ENCODE results near the gene SRPK1. TPM values are rescaled to one million over a fixed set of nuclear protein-coding genes. Genes with fewer than 3 reads are reported as not detected.

Gene SRPK1
- polyA plus RNA-seq, 1 donor: 50.9 TPM

- Histone ChIP-seq H3K4me1 (ENCODE audit: control insufficient read depth, insufficient read depth, low read length) (no peaks in the 10 kb centered on the region), H3K27me3 (ENCODE audit: control insufficient read depth, insufficient read depth, low read length) (no peaks in the 10 kb centered on the region), H3K9me3 (ENCODE audit: control insufficient read depth, low read depth, low read length) (peaks cover 15% of the 10 kb centered on the region), H3K27ac (ENCODE audit: low read length) (no peak overlapping the region), H3K4me3 (ENCODE audit: low read length) (no peak overlapping the region), H3K36me3 (ENCODE audit: control insufficient read depth, insufficient read depth, low read length) (peaks cover 24% of the 10 kb centered on the region)
- WGBS (ENCODE audit: insufficient coverage, low lambda C conversion rate): no CpG with 5 or more reads among the region's 2 CpGs
- no peak for DNase-seq
Measured at GRCh38 chr6:35876902-35877301, 44.0 kb downstream of the SRPK1 start.

DNA sequence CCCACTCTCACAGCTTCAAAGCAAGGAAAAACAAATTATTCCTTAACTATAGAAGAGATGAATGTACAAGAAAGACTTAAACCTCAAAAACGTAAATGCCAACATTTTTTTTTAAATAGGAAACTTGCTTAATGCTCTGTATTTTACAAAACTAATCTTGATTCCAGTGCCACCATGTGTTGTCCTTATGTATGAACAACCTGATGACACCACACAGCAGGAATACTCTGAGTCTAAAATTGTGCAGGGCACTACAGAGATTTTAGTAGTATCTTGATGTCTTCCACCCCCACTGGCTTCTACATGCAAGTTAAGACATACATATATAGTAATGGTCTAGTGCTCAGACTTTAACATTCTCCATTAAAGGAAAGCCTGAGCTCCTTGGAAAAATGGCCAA lies 46.2 kb downstream of the SRPK1 start:
- Histone ChIP-seq H3K4me1 (ENCODE audit: control insufficient read depth, insufficient read depth, low read length) (no peaks in the 10 kb centered on the region), H3K36me3 (ENCODE audit: control insufficient read depth, insufficient read depth, low read length) (peaks cover 23% of the 10 kb centered on the region), H3K27ac (ENCODE audit: low read length) (no peak overlapping the region), H3K9me3 (ENCODE audit: control insufficient read depth, low read depth, low read length) (peaks cover 2% of the 10 kb centered on the region), H3K4me3 (ENCODE audit: low read length) (no peak overlapping the region), H3K27me3 (ENCODE audit: control insufficient read depth, insufficient read depth, low read length) (no peaks in the 10 kb centered on the region)
- DNase-seq: no peak
- WGBS (ENCODE audit: insufficient coverage, low lambda C conversion rate): 100% methylated on average over 1 of the region's 1 CpG

DNA sequence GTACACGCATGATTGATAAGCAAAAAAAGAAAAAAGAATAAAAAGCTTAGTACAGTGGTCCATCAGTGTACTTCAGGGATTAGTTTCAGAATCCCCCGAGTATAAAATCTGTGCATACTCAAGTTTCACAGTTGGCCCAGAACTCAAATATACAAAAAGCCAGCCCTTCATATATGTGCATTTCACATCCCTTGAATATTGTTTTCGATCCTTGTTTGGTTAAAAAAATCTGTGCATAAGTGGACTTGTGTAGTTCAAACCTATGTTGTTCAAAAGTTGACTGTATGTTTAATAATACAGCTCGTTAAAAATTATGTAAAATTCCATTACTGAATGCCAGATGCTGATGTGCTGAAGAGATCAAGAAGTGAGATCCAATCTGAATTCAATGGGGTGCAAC lies 61.5 kb downstream of the SRPK1 start:
- no peak overlapping the region for H3K27ac ChIP-seq (ENCODE audit: low read length)

GRCh38 chr6:35857853-35858252 lies 63.0 kb downstream of the SRPK1 start:
- Histone ChIP-seq H3K4me1 (ENCODE audit: control insufficient read depth, insufficient read depth, low read length) (no peaks in the 10 kb centered on the region), H3K27ac (ENCODE audit: low read length) (no peak overlapping the region), H3K36me3 (ENCODE audit: control insufficient read depth, insufficient read depth, low read length) (peaks cover 50% of the 10 kb centered on the region), H3K9me3 (ENCODE audit: control insufficient read depth, low read depth, low read length) (no peaks in the 10 kb centered on the region), H3K4me3 (ENCODE audit: low read length) (no peak overlapping the region), H3K27me3 (ENCODE audit: control insufficient read depth, insufficient read depth, low read length) (no peaks in the 10 kb centered on the region)
- no peak for DNase-seq

More for the DNA sequence above, 61.5 kb downstream of the SRPK1 start:
- H3K27me3 ChIP-seq (ENCODE audit: control insufficient read depth, insufficient read depth, low read length): no peaks in the 10 kb centered on the region
- WGBS (ENCODE audit: insufficient coverage, low lambda C conversion rate): 100% methylated on average over 2 of the region's 4 CpGs
- H3K36me3 ChIP-seq (ENCODE audit: control insufficient read depth, insufficient read depth, low read length): peaks cover 37% of the 10 kb centered on the region
- no peak overlapping the region for H3K4me3 ChIP-seq (ENCODE audit: low read length)
- no peaks in the 10 kb centered on the region for H3K4me1 ChIP-seq (ENCODE audit: control insufficient read depth, insufficient read depth, low read length)
- no peak for DNase-seq
- no peaks in the 10 kb centered on the region for H3K9me3 ChIP-seq (ENCODE audit: control insufficient read depth, low read depth, low read length)

DNA sequence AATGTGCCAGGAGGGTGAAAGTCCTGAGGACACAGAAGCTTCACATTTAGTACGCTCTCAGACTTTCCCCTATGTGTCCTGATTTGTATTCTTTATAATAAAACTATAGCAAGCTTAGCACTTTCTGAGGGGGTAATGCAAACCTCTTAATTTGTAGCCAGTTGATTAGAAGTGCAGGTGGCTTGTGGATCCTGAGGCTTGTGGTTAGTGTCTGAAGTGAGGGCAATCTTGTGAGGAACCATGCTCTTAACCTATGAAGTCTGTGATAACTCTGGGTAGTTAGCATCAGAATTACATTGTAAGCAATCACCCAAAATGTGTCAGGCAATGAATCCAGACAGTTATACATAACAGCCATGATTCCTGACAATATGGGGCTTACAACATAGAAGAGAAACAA lies 64.6 kb downstream of the SRPK1 start:
- DNase-seq: no peak
- no CpG with 5 or more reads among the region's 1 CpG for WGBS (ENCODE audit: insufficient coverage, low lambda C conversion rate)
- Histone ChIP-seq H3K9me3 (ENCODE audit: control insufficient read depth, low read depth, low read length) (no peaks in the 10 kb centered on the region), H3K4me1 (ENCODE audit: control insufficient read depth, insufficient read depth, low read length) (no peaks in the 10 kb centered on the region), H3K27me3 (ENCODE audit: control insufficient read depth, insufficient read depth, low read length) (no peaks in the 10 kb centered on the region), H3K36me3 (ENCODE audit: control insufficient read depth, insufficient read depth, low read length) (peaks cover 51% of the 10 kb centered on the region), H3K4me3 (ENCODE audit: low read length) (no peak overlapping the region), H3K27ac (ENCODE audit: low read length) (no peak overlapping the region)

- Histone ChIP-seq H3K27ac (ENCODE audit: low read length) (no peak overlapping the region), H3K36me3 (ENCODE audit: control insufficient read depth, insufficient read depth, low read length) (peaks cover 48% of the 10 kb centered on the region), H3K9me3 (ENCODE audit: control insufficient read depth, low read depth, low read length) (no peaks in the 10 kb centered on the region), H3K4me1 (ENCODE audit: control insufficient read depth, insufficient read depth, low read length) (no peaks in the 10 kb centered on the region), H3K27me3 (ENCODE audit: control insufficient read depth, insufficient read depth, low read length) (no peaks in the 10 kb centered on the region), H3K4me3 (ENCODE audit: low read length) (no peak overlapping the region)
- DNase-seq: no peak
- WGBS (ENCODE audit: insufficient coverage, low lambda C conversion rate): 100% methylated on average over 1 of the region's 4 CpGs
Measured at GRCh38 chr6:35852994-35853393, 67.9 kb downstream of the SRPK1 start.

DNA sequence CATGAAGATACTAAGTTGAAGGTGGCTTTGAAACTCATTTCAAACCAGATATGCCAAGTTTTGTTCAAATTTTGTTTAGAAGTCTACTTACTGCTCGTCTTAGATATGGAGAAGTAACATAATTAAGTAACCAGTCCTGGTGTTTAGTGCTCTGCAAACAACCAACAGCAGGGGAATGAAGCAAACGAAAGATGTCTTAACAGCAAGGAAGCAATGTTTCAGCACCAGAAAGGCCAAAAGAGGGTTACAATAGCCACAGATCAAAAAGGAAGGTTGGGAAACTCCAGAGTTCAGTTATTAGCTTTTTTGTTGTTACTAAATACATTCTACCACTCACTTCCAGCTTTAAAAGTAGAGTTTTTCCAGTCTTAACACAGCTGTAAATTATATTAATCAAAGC lies 70.7 kb downstream of the SRPK1 start:
- H3K27ac ChIP-seq (ENCODE audit: low read length): no peak overlapping the region
- H3K9me3 ChIP-seq (ENCODE audit: control insufficient read depth, low read depth, low read length): no peaks in the 10 kb centered on the region
- peaks cover 41% of the 10 kb centered on the region for H3K36me3 ChIP-seq (ENCODE audit: control insufficient read depth, insufficient read depth, low read length)
- no peaks in the 10 kb centered on the region for H3K4me1 ChIP-seq (ENCODE audit: control insufficient read depth, insufficient read depth, low read length)
- H3K4me3 ChIP-seq (ENCODE audit: low read length): no peak overlapping the region
- DNase-seq: no peak
- no CpG with 5 or more reads among the region's 2 CpGs for WGBS (ENCODE audit: insufficient coverage, low lambda C conversion rate)
- H3K27me3 ChIP-seq (ENCODE audit: control insufficient read depth, insufficient read depth, low read length): no peaks in the 10 kb centered on the region

DNA sequence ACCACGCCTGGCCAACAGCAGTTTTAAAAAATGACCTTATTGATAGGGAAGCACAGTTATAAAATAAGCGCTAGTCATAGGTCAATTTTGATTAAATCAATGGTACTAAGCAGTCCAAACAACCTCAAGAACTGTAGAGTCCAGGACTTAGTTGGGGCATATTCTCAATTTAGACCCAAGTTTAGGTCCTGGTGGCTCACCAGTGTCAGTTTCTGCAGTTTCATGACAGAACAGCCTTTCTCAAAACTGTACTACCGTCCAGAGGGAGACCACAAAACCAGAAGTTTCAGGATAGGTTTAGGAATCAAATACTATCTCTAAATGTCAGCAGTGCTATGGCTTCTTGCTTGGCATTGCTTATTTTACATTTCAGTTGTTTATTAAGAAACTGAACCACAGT lies 76.6 kb downstream of the SRPK1 start:
- Histone ChIP-seq H3K27me3 (ENCODE audit: control insufficient read depth, insufficient read depth, low read length) (no peaks in the 10 kb centered on the region), H3K27ac (ENCODE audit: low read length) (no peak overlapping the region), H3K4me3 (ENCODE audit: low read length) (no peak overlapping the region), H3K9me3 (ENCODE audit: control insufficient read depth, low read depth, low read length) (no peaks in the 10 kb centered on the region), H3K36me3 (ENCODE audit: control insufficient read depth, insufficient read depth, low read length) (peaks cover 30% of the 10 kb centered on the region), H3K4me1 (ENCODE audit: control insufficient read depth, insufficient read depth, low read length) (no peaks in the 10 kb centered on the region)
- DNase-seq: no peak
- WGBS (ENCODE audit: insufficient coverage, low lambda C conversion rate): 100% methylated on average over 1 of the region's 3 CpGs

GRCh38 chr6:35842381-35842780 lies 78.5 kb downstream of the SRPK1 start:
- Histone ChIP-seq H3K4me3 (ENCODE audit: low read length) (no peak overlapping the region), H3K27ac (ENCODE audit: low read length) (no peak overlapping the region), H3K9me3 (ENCODE audit: control insufficient read depth, low read depth, low read length) (no peaks in the 10 kb centered on the region), H3K27me3 (ENCODE audit: control insufficient read depth, insufficient read depth, low read length) (no peaks in the 10 kb centered on the region), H3K36me3 (ENCODE audit: control insufficient read depth, insufficient read depth, low read length) (peaks cover 32% of the 10 kb centered on the region), H3K4me1 (ENCODE audit: control insufficient read depth, insufficient read depth, low read length) (no peaks in the 10 kb centered on the region)
- no peak for DNase-seq
- 75% methylated on average over 1 of the region's 3 CpGs for WGBS (ENCODE audit: insufficient coverage, low lambda C conversion rate)

GRCh38 chr6:35839019-35839418 lies 81.9 kb downstream of the SRPK1 start:
- Histone ChIP-seq H3K4me3 (ENCODE audit: low read length) (no peak overlapping the region), H3K4me1 (ENCODE audit: control insufficient read depth, insufficient read depth, low read length) (no peaks in the 10 kb centered on the region), H3K36me3 (ENCODE audit: control insufficient read depth, insufficient read depth, low read length) (peaks cover 30% of the 10 kb centered on the region), H3K27me3 (ENCODE audit: control insufficient read depth, insufficient read depth, low read length) (no peaks in the 10 kb centered on the region), H3K27ac (ENCODE audit: low read length) (no peak overlapping the region), H3K9me3 (ENCODE audit: control insufficient read depth, low read depth, low read length) (no peaks in the 10 kb centered on the region)
- no peak for DNase-seq
- WGBS (ENCODE audit: insufficient coverage, low lambda C conversion rate): no CpG with 5 or more reads among the region's 1 CpG

GRCh38 chr6:35833536-35833935 lies 87.4 kb downstream of the SRPK1 start:
- H3K4me3 ChIP-seq (ENCODE audit: low read length): no peak overlapping the region
- no peaks in the 10 kb centered on the region for H3K9me3 ChIP-seq (ENCODE audit: control insufficient read depth, low read depth, low read length)
- DNase-seq: no peak
- no peaks in the 10 kb centered on the region for H3K4me1 ChIP-seq (ENCODE audit: control insufficient read depth, insufficient read depth, low read length)
- no CpG with 5 or more reads among the region's 7 CpGs for WGBS (ENCODE audit: insufficient coverage, low lambda C conversion rate)
- H3K27ac ChIP-seq (ENCODE audit: low read length): no peak overlapping the region
- peaks cover 16% of the 10 kb centered on the region for H3K36me3 ChIP-seq (ENCODE audit: control insufficient read depth, insufficient read depth, low read length)
- no peaks in the 10 kb centered on the region for H3K27me3 ChIP-seq (ENCODE audit: control insufficient read depth, insufficient read depth, low read length)

Measured in large intestine (tissue), 3 donors.